Urinary bladder (tissue), 4 donors: ENCODE data around the gene APBA2. TPM values are rescaled to one million over a fixed set of nuclear protein-coding genes. Genes with fewer than 3 reads are reported as not detected.

Experiments used
- DNase-seq: peaks from one replicate; pipeline ENCODE4 v3.0.0-alpha.2; 2015; ENCODE audit errors: extremely low spot score
- H3K27ac ChIP-seq: one replicate; pipeline ENCODE4 v1.5.1; 2013; ENCODE audit warnings: low read depth, mild to moderate bottlenecking, moderate library complexity
- H3K36me3 ChIP-seq: one replicate; pipeline ENCODE4 v1.6.1; 2013; ENCODE audit warnings: mild to moderate bottlenecking, moderate library complexity; ENCODE audit not compliant: insufficient read depth
- H3K4me1 ChIP-seq: one replicate; pipeline ENCODE4 v1.6.1; 2013; ENCODE audit warnings: mild to moderate bottlenecking, moderate library complexity; ENCODE audit not compliant: insufficient read depth
- H3K4me3 ChIP-seq: one replicate; pipeline ENCODE4 v1.5.1; 2013; ENCODE audit warnings: low read depth, low read length
- WGBS: extraction: QIAGEN DNeasy Blood & Tissue Kit; methylation state at CpG from one replicate; pipeline ENCODE4 v1.1.7; 2013; 5-methylcytosine and 5-hydroxymethylcytosine counted together
- polyA plus RNA-seq: library from polyadenylated mRNA; stranded (reverse); fragments of 200-250 nt; gene quantifications from one replicate; pipeline ENCODE4 v1.2.3, GENCODE V29; 2013
- total RNA-seq: library from RNA; depleted of rRNA; stranded (reverse); fragments of >200 nt; gene quantifications from one replicate; pipeline ENCODE4 v1.2.3, GENCODE V29; 2014
- donor health status: healthy with polysubstance abuse.
- donor health status: healthy.

APBA2 gene
- total and polyA plus RNA-seq, 2 donors = 4.2 to 12.8 TPM

DNA sequence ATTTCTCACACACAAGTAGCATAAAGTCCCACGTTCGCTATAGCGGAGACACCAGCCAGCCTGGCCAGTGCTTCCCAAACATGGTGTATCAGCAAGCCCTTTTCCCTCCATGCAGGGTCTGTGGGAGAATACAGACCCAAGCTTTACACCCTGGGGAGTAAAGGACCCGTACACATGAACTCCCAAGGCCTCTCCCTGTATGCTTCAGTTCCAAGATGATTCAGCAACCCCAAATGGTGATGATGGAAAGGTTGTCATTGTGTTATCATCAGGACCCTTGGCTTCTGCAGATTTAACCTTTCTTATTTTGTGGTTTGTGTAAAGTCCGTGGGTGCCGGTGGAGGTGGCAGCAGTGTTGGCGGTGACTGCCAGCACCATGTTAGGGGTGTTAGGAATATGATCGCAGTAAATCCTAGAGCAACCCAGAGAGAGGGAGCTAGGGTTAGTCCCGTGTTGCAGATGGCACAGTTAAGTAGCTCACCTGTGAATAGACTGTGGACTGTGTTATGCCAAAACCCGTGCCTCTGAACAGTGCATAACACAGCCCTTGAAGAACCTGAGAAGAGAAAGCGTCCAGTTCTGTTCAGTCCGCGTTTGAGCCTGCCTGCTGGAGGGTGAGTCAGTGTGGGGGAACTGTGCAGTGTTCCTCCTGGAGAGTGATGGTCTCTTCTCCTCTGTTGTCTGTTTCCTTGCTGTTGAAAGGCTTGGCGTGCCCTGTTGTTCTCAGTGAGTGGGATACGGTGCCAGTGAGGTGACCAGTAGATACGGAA lies 174.3 kb downstream of the APBA2 start:
- 95% methylated on average over 16 of the region's 16 CpGs for WGBS
- H3K36me3 ChIP-seq = no peaks in the 10 kb centered on the region
- no peak overlapping the region for H3K4me3 ChIP-seq
- no peak for DNase-seq
- no peaks in the 10 kb centered on the region for H3K4me1 ChIP-seq
- no peak overlapping the region for H3K27ac ChIP-seq

GRCh38 chr15:29061746-29062145 lies 176.0 kb downstream of the APBA2 start:
- 96% methylated on average over 6 of the region's 6 CpGs for WGBS
- no peaks in the 10 kb centered on the region for H3K4me1 ChIP-seq
- no peaks in the 10 kb centered on the region for H3K36me3 ChIP-seq
- DNase-seq = no peak
- no peak overlapping the region for H3K27ac ChIP-seq
- H3K4me3 ChIP-seq = no peak overlapping the region

GRCh38 chr15:29062179-29062591 lies 176.4 kb downstream of the APBA2 start:
- Histone ChIP-seq H3K36me3 (no peaks in the 10 kb centered on the region), H3K27ac (no peak overlapping the region), H3K4me3 (no peak overlapping the region), H3K4me1 (no peaks in the 10 kb centered on the region)
- no peak for DNase-seq
- WGBS = 68% methylated on average over 10 of the region's 10 CpGs

DNA sequence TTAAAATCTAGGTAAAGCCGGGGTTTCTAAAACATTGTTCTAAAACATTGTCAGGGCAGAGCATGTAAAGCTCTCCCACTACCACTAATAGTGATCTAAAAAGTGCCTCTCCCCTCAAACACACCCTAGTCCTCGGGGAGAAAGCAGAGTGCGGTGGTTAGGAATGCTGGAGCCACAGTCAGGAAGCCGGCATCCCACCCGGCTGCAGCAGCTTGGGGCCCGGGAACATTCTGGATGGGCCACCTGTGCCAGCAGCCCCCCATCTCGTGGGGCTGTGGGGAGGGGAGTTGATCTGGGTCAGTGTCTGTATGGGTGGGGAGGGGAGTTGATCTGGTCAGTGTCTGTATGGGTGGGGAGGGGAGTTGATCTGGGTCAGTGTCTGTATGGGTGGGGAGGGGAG lies 176.9 kb downstream of the APBA2 start:
- DNase-seq = no peak
- Histone ChIP-seq H3K4me1 (no peaks in the 10 kb centered on the region), H3K27ac (no peak overlapping the region), H3K4me3 (no peak overlapping the region), H3K36me3 (no peaks in the 10 kb centered on the region)
- 65% methylated on average over 7 of the region's 7 CpGs for WGBS

DNA sequence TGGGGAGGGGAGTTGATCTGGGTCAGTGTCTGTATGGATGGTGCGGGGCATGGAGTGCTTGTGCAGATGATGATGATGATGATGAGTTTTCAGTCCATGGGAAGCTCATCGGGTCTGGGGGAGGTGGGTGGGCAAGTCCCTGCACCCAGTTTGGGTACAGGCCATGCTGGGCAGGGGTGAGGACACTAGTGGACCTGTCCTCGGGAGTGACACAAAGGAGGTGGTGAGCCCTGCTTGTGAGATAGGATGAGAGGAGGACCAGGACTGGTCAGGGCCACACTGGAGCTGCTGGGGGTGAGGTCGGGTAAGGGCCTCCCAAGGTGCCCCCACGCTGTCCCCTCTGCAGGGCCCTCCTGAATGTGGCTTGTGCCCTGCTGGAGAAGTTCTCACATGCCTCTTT lies 177.9 kb downstream of the APBA2 start:
- 93% methylated on average over 5 of the region's 5 CpGs for WGBS
- DNase-seq = no peak
- Histone ChIP-seq H3K27ac (no peak overlapping the region), H3K4me1 (no peaks in the 10 kb centered on the region), H3K36me3 (no peaks in the 10 kb centered on the region), H3K4me3 (no peak overlapping the region)

DNA sequence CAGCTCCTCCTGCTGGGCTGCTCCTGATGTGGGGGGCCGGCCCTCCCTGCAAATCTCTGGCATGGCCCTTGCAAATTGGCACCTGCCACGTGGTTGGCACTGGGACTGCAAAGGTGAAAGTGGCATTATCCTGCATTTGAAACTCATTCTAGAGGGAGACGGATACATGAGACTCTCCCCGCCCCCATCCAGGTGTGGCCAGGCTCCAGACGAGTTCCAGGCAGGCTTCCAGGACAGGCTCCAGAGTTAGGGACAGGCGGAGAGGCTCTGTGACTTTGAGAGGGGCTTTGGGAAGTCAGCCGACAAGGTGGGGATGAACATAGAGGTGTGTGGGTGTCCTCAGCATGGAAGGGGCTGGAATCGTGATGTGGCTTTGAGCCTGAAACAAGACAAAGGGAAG lies 178.5 kb downstream of the APBA2 start:
- 80% methylated on average over 8 of the region's 8 CpGs for WGBS

GRCh38 chr15:29064731-29065130 lies 179.0 kb downstream of the APBA2 start:
- WGBS = 93% methylated on average over 8 of the region's 8 CpGs
- Histone ChIP-seq H3K27ac (no peak overlapping the region), H3K4me1 (no peaks in the 10 kb centered on the region), H3K36me3 (no peaks in the 10 kb centered on the region), H3K4me3 (no peak overlapping the region)
- no peak for DNase-seq

More for the DNA sequence above, 178.5 kb downstream of the APBA2 start:
- no peak for DNase-seq
- Histone ChIP-seq H3K27ac (no peak overlapping the region), H3K4me3 (no peak overlapping the region), H3K4me1 (no peaks in the 10 kb centered on the region), H3K36me3 (no peaks in the 10 kb centered on the region)

DNA sequence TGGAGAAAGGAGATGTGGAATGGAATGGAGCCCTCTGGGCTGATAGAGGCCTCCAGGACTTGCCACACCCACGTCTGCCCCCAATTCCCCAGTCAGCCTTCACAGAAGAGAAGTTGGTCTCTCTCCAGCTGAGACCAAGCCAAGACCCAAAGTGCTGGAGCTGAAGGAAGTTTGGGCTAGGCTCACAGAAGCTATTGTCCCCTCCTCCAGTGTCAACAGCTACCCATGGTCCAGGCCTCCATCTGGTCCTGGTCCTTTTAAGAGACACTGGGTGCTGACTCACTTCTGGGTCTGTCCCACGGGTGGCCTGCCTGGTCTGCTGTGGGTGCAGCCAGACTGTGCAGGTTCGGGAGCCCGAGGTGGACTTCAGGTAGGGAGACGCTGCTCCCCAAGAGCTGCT lies 179.8 kb downstream of the APBA2 start:
- Histone ChIP-seq H3K36me3 (no peaks in the 10 kb centered on the region), H3K27ac (no peak overlapping the region), H3K4me3 (no peak overlapping the region), H3K4me1 (no peaks in the 10 kb centered on the region)
- DNase-seq = no peak
- 88% methylated on average over 5 of the region's 5 CpGs for WGBS

DNA sequence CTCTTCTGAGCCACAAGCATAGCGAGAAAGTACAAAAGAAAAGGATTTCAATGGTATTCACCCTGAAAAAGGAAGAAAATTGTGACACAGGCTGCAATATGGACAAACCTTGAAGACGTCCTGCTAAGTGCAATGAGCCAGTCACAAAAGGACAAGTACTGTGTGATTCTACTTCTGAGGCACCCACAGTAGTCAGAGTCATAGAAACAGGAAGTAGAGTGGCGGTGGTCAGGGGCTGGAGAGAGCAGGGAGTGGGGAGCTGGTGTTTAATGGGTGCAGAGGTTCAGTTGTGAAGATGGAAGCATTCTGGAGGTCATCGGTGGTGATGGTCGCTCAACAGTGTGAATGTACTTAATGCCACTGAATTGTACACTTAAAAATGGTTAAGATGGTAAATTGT lies 180.5 kb downstream of the APBA2 start:
- H3K4me3 ChIP-seq = no peak overlapping the region
- no peak overlapping the region for H3K27ac ChIP-seq
- no peaks in the 10 kb centered on the region for H3K4me1 ChIP-seq
- DNase-seq = no peak
- WGBS = 83% methylated on average over 5 of the region's 5 CpGs
- no peaks in the 10 kb centered on the region for H3K36me3 ChIP-seq

DNA sequence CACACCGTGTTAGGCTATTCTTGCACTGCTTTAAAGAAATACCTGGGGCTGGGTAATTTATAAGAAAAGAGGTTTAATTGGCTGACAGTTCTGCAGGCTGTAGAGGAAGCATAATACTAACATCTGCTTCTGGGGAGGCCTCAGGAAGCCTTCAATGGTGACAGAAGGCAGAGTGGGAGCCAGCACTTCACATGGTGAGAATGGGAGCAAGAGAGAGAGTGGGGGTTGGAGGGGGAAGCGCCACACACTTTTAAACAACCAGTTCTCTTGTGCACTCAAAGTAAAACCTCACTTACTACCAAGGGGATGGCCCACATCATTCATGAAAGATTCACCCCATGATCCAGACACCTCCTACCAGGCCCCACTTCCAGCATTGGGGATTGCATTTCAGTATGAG lies 181.1 kb downstream of the APBA2 start:
- DNase-seq = no peak
- no peaks in the 10 kb centered on the region for H3K4me1 ChIP-seq
- H3K4me3 ChIP-seq = no peak overlapping the region
- WGBS = 84% methylated on average over 2 of the region's 2 CpGs
- no peak overlapping the region for H3K27ac ChIP-seq
- no peaks in the 10 kb centered on the region for H3K36me3 ChIP-seq

- H3K4me1 ChIP-seq = no peaks in the 10 kb centered on the region
- DNase-seq = no peak
- H3K36me3 ChIP-seq = no peaks in the 10 kb centered on the region
- H3K4me3 ChIP-seq = no peak overlapping the region
- no peak overlapping the region for H3K27ac ChIP-seq
- WGBS = 71% methylated on average over 7 of the region's 7 CpGs
Measured at GRCh38 chr15:29067949-29068348, 182.2 kb downstream of the APBA2 start.

DNA sequence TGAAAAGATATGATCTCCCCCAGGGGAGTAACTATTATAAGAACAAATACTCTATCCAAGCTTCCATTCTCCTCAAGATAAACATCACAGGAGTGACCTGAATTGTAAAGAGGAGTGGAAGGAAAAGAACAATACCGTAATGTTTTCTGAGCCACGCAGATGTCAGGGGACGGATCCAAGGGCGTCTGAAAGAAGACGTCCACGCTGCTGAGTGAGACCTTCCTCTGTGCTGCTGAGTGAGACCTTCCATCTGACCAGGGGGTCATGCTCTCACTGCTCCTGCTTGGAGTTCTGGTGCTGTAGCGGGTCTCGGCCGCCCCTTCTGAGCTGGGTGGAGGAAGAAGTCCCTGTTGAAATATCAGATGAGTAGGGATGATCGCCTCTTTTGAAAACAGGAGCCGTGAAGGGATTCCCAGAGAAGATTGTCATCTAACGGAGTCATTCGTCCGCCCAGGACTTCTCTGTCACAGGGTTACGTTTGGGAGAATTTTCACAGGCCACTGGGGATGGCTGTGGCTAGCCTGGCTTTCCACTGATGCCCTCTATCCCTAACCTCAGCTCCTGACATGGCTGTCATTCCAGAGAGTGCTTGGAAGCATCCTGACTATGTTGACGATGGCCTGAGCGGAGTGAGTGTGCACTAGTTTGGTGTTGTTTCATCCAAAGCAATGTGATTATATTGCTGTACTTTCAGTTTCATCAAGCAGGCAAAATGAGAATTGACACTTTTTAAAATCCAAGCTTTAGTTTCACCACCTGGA lies 184.9 kb downstream of the APBA2 start:
- Histone ChIP-seq H3K36me3 (no peaks in the 10 kb centered on the region), H3K4me1 (no peaks in the 10 kb centered on the region), H3K27ac (no peak overlapping the region), H3K4me3 (no peak overlapping the region)
- DNase-seq = no peak
- WGBS = 70% methylated on average over 17 of the region's 17 CpGs

DNA sequence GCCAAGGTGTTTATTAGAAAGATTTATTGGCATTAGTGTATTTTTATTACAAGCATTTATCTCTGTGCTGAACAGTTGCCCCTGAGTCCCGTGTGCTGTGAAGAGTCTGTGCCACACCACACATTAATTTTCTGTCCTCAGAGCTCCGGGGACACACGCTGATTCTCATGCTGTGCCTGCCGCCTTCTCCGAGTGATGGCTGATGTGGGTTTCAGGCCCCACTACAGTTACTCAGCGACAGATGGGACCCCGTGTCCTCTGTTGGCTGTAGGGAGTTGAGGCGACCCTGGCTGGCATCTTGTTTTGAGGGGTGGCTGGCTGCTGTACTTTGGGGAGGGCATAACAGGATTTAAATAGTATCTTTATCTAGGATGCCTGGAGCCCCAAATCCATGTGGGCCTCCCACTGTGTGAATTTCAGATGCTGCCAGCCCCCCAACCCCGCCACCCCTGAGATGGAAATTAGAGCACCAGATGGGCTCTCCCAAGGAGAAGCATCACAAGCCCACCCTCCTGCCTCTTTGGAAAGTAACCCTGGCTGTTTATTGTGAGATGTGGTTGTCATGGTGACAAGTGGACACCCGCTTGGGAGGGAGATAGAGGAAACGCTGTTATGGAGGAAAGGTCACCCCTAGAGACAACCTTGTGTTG lies 185.6 kb downstream of the APBA2 start:
- WGBS = 80% methylated on average over 11 of the region's 11 CpGs
- DNase-seq = no peak
- Histone ChIP-seq H3K4me3 (no peak overlapping the region), H3K36me3 (no peaks in the 10 kb centered on the region), H3K27ac (no peak overlapping the region), H3K4me1 (no peaks in the 10 kb centered on the region)

- Histone ChIP-seq H3K36me3 (no peaks in the 10 kb centered on the region), H3K27ac (no peak overlapping the region), H3K4me3 (no peak overlapping the region), H3K4me1 (no peaks in the 10 kb centered on the region)
- DNase-seq = no peak
- WGBS = 85% methylated on average over 7 of the region's 7 CpGs
Measured at GRCh38 chr15:29071882-29072273, 186.1 kb downstream of the APBA2 start.
